Muscle of arm (tissue), 12 donors: ENCODE data around the gene CXCL12. TPM values are rescaled to one million over a fixed set of nuclear protein-coding genes. Genes with fewer than 3 reads are reported as not detected.
A peak's percentile ranks its signal among the peaks of the same experiment; 100 is the strongest.

Experiments
- DNase-seq: peaks from one replicate; pipeline ENCODE4 v3.0.0-alpha.2; 2013
- polyA plus RNA-seq, 12 donors: library from polyadenylated mRNA; unstranded; fragments of 120-200 nt; gene quantifications; one replicate each; pipeline ENCODE4 v1.2.1, GENCODE V29; 2013; ENCODE audit not compliant: insufficient read length in 12 of 12

The CXCL12 gene
- polyA plus RNA-seq, 12 donors = 214 to 387 (median 248) TPM; not detected in 1

- DNase-seq = no peak
Measured at GRCh38 chr10:44369296-44369695, 15.6 kb downstream of the CXCL12 start.

- DNase-seq = no peak
Measured at GRCh38 chr10:44368637-44369036, 16.3 kb downstream of the CXCL12 start.

- no peak for DNase-seq
Measured at GRCh38 chr10:44366941-44367630, 17.8 kb downstream of the CXCL12 start.

- DNase-seq = no peak
Measured at GRCh38 chr10:44364566-44364965, 20.3 kb downstream of the CXCL12 start.

DNA sequence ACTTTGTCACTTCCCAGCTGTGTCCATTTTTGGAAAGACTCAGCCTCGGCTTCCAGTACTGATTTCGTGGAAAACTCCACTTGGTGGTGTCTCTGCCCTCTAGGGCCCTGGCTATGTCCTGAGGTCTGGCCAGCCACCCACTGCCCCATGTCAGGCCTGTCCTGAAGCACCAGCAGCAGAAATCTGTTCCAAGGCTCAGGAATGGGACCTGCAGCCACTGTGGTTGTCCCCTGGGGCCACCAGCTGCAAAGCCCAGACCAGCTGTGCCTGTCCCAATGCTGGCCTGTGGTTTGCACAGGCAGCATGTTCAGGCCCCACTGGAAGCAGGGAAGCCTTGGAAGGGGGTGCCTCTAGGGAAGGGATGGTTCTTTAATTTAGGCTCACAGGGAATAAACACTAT is 21.2 kb downstream of the CXCL12 start:
- no peak for DNase-seq

DNA sequence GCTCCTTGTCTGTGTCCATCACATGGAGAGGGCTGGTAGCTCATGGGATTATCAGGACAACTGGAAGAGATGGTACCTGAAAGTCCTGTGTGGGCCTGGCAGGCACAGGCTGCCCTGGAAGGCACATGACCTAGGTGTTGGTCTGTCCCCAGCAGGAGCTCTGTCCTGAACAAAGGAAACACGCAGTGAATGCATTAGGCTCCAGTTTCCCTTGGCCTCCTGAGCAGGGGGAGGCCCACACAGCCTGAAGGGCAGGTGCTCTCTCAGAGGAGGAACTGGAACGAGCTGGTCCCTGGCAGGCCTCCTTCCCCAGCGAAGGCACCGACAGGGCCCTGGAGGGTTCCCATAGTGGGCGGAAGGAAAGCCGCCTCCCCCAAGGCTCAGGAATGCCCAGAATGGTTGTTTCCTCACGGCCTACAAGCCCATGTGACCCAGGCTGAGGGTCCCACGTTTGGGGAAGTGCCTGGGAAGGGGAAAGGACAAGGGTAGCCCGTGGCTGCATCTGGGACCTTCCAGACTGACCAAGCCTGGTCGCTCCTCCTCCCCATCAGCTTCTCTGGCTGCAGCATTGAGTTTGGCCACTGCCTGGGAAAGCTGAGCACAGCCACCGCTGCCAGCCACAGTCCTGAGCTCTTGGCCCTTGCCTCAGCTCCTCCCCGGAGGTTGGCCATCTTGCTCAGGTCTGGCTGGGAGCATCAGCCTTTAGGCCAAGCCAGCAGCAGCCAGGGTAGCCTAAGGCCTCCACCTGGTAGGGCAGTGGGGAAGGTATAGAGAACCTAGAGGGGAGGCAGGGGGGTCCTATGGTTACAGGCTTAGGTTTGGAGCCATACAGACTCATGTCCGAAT is 21.8 kb downstream of the CXCL12 start:
- no peak for DNase-seq

DNA sequence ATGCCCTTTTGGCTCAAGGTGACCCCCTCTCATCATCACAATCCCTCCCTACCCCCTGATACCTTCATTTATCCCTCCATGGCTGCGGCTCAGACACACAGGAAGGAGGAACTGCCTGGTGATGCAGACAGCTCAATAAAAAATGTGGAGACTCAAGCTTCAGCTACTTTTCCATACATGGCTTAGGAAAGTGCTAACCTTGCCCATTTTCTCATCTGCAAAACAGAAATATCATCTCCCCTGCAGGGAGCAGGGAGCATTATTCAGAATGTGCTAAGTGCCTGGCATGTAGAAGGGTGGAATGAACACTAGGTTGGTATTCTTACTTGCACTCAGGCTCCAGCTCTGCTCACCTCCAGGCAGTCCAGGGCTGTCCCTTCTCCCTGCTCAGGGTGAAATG is 23.8 kb downstream of the CXCL12 start:
- DNase-seq = no peak

GRCh38 chr10:44358080-44358771 is 26.7 kb downstream of the CXCL12 start:
- no peak for DNase-seq

DNA sequence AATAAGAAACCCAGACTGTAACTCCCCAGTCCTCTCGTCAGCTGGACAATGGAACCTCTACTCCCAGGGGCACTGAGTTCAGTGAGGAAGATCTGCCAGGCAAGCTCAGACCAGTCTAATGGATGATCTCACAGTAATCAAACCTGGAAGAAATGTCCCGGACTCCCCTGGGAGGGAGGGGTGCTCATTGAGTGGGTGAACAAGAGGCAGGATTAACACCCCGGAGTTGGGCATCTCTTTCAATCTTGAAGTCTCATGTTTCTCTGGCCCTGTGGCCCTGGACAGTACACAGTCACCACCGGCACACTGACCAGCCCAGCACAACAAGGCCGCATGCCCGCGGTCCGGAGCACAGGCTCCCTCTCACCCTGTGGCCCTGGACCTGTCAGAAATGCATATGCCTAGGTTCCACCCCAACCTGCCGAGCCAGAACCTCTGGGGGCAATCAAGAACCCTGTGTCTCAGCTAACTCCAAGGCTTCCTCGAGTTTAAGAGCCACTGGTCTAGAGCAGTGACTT is 27.8 kb downstream of the CXCL12 start:
- no peak for DNase-seq

DNA sequence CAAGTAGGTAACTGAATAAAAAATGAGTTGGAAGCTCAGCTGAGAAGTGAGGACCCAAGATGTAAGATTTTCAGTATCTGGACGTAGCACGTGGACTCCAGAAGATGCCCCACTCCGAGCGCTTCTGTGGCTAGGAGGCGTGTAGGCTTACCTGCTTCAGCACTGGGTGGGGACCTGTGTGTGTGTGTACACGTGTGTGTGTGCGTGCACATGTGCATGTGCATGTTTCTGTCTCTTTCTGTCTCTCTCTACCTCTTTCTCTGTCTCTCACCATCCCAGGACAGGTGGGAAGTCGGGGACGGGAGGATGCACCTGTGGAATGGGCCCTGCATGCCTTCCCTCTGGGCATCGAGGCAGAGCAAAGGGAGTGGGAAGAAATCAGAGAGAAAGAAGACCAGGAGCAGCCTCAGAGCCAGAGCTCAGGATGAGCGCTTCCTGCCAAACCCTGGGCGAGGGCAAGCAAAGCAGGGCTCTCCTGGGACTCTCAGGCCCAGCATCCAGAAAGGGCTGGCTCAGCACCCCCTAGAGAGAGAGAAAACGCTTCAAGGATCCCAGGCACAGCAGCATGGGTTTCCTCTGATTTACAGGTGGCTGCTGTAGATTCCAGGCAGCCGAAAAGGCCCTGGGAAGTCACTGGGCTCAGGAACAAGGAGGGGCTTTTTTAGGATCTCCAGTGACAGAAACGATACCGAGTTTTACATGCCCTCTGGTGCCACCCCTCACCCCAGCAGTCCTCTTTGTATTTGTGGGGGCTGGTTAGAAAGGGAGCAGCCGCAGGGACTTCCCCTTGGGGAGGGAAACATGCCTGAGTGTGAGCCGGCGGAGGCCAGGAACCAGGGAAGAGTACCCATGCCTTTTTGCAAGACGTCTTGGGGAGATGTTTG is 28.5 kb downstream of the CXCL12 start:
- DNase-seq = no peak

DNA sequence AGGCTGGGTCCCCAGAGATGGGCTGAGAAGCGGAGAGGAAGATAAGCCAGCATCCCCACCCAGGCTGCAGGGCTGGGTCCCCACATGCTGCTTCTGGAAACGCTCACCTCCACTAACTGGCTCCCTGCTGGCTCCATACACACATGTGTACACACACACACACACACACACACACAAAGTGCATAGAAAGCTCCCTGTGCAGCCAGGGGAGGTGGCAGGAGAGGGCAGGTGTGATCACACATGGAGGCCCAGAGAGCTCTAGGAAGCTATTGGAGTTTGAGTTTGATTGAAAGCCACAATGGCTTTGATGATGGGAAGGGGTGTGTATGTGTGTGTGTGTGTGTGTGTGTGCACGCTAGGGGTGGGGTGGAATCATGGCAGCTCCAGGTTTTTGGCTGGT is 29.3 kb downstream of the CXCL12 start:
- no peak for DNase-seq

DNA sequence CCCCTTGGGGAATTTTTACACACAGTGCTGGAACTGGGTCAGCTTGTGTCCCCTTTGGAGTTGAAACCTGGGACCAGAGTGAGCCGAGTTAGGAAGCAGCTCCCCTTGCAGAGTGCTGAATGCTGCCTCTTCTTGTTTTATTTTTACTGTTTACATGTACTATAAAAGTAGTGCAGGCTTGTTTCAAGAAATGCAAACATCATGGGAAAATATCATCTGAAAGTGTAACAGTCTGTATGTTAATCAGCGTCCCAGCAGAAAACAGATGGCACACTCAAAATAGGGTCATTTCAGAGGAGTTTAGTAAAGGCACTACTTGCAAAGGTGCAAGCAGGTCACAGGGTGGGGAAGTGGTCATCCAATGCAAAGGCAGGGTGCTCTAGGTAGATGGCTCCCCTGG is 30.1 kb downstream of the CXCL12 start:
- DNase-seq = no peak

DNA sequence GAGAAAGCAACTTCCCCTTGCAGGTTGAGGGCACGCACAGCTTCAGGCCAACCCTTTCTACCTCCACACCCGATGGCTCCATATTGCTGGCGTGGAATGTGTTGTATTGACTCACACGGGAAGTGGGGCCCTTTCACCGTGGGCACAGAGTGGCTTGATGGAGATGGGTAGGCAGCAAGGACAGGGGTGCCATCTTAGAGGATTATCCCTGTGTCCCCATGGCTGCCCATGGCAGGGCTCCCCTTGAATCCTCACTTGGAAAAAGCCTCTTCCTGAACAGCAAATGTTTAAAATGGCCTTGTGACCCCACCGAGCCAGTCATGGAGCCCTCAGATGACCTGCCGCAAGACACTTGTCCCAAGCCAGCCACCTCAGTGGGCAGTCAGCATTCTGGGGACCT is 31.2 kb downstream of the CXCL12 start:
- DNase-seq = no peak

- DNase-seq = no peak
Measured at GRCh38 chr10:44353128-44353390, 31.8 kb downstream of the CXCL12 start.

GRCh38 chr10:44352316-44353127 is 32.4 kb downstream of the CXCL12 start:
- DNase-seq = peak; percentile 52

GRCh38 chr10:44348496-44348895 is 36.4 kb downstream of the CXCL12 start:
- DNase-seq = no peak

DNA sequence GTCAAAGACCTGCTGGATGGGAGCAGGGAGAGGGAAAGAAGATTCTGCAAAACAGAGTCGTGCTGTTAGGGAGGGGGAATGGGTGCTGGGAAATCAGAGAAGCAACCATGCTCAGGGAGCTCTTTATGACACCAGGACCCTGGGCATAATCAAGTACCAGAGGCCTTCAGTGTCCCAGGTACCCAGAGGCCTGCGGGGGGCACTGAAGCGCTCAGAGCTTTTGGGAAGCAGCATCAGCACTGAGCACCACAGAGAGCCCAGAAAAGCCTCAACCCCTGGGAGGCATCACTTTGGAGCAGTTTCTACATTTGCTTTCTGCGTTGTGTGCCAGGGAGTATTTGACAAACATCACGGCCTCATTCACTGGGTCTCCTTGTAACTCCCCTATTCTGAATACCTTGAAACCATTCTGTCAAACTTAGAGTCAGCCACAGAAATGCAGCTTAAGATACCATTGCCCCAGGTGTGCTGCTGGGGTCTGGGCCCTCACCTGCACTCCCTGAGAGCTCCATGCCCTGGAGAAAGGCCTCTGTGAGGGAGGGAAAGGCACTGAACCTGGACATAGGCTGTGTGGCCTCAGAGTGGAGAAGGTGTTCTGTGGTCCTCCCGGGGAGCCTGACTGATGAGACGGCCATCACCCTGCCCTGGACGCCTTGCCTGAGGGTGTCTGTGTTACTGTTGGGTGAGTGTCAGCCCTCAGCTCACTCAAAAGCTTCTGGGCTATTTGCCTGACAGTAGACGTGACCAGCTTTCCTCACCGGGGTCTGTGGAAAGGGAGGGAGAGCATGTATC is 37.1 kb downstream of the CXCL12 start:
- no peak for DNase-seq

DNA sequence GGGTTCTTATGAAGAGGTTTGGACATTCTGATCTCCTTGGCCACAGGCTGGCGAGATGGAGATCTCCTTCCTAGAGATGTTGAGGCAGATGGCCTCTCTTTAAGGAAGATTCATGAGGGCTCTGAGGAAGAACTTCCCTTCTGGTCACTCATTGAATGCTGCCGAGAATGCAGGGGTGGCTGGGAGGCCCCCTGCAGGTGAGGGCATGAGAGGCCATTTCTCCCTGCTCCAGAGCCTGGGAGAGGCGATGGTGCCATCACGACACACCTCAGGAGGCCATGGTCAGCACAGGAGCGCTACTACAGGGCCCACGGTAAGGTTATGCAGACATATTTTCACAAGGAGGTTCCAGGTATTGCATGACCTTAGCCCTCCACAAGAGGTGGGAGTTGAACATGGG is 40.2 kb downstream of the CXCL12 start:
- no peak for DNase-seq

DNA sequence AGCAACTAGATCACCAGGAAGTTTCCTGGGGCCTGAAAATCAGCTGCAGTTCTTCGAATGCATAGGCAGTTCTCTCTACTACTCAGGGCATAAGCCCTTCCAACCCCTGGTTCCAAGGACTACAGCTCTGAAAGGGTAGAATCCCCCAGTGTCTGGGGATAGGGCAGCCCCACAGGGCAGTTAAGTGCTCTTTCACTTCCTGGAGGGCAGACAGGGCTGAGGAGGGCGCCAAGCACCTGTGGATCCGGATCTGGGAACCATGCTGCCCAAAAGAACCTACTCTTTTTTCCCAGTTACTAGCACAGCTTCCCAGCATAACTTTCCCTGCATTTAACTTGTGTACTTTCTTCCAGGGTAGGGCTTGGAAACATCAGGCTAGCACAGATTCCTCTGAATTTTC is 41.1 kb downstream of the CXCL12 start:
- DNase-seq = no peak

GRCh38 chr10:44341886-44342285 is 43.0 kb downstream of the CXCL12 start:
- DNase-seq = no peak
